Common myeloid progenitor, CD34-positive (primary cell): ENCODE data around the gene HMGB1.
A peak's percentile ranks its signal among the peaks of the same experiment; 100 is the strongest.

Experiments
- CTCF ChIA-PET: fragments of 350-600 bp; sonication (Branson Sonifier 250); formaldehyde crosslinking; loops from one replicate; lab custom pipeline; 2021; ENCODE audit warnings: antibody characterized with exemption; lab: Charles Lee
- POLR2A ChIA-PET: fragments of 350-600 bp; sonication (Branson Sonifier 250); formaldehyde crosslinking; loops from one replicate; lab custom pipeline; 2021; ENCODE audit warnings: antibody characterized with exemption; lab: Charles Lee
- DNase-seq, 3 donors: peaks; one replicate each; pipeline versions ENCODE4 v3.0.0 to v3.0.0-alpha.2; 2013
- H3K27ac ChIP-seq, 2 experiments: 1 replicate in 1 of 2; 2 replicates in 1 of 2; pipeline ENCODE4 v1.7.0; 2013; ENCODE audit warnings: inconsistent platforms in 2 of 2, low read length in 2 of 2, mild to moderate bottlenecking in 2 of 2, low read depth in 1 of 2, moderate library complexity in 1 of 2; ENCODE audit not compliant: severe bottlenecking in 2 of 2, insufficient read depth in 1 of 2, poor library complexity in 1 of 2
- H3K27me3 ChIP-seq, 5 experiments: replicated peaks in 2 of 5; 1 replicate in 3 of 5; 2 replicates in 2 of 5; pipeline versions ENCODE4 v1.6.1 to v1.7.0; 2013; ENCODE audit warnings: low read length in 4 of 5, mild to moderate bottlenecking in 2 of 5, moderate library complexity in 2 of 5, inconsistent platforms in 1 of 5; ENCODE audit not compliant: insufficient read depth in 5 of 5, control insufficient read depth in 4 of 5
- H3K36me3 ChIP-seq, 4 experiments: 1 replicate in 2 of 4; 2 replicates in 2 of 4; pipeline versions ENCODE4 v1.6.1 to v1.7.0; 2013; ENCODE audit warnings: low read length in 3 of 4, control low read depth in 1 of 4, mild to moderate bottlenecking in 1 of 4; ENCODE audit not compliant: control insufficient read depth in 4 of 4, insufficient read depth in 4 of 4
- H3K4me1 ChIP-seq, 4 experiments: 1 replicate in 3 of 4; 2 replicates in 1 of 4; pipeline versions ENCODE4 v1.6.1 to v1.7.1; 2013; ENCODE audit warnings: low read length in 3 of 4, mild to moderate bottlenecking in 3 of 4, control low read depth in 1 of 4, inconsistent platforms in 1 of 4, moderate library complexity in 1 of 4; ENCODE audit not compliant: control insufficient read depth in 4 of 4, insufficient read depth in 4 of 4; ENCODE audit errors: control extremely low read depth in 1 of 4
- H3K4me3 ChIP-seq, 7 experiments: 1 replicate in 4 of 7; 2 replicates in 3 of 7; pipeline versions ENCODE4 v1.5.1 to v1.7.0; 2013; ENCODE audit warnings: mild to moderate bottlenecking in 7 of 7, low read length in 6 of 7, moderate library complexity in 6 of 7, inconsistent platforms in 2 of 7, low read depth in 2 of 7, control low read depth in 1 of 7; ENCODE audit not compliant: insufficient read depth in 4 of 7, control insufficient read depth in 1 of 7; ENCODE audit errors: extremely low read depth in 1 of 7
- H3K9me3 ChIP-seq, 5 experiments: 1 replicate in 4 of 5; 2 replicates in 1 of 5; pipeline versions ENCODE4 v1.6.1 to v1.7.1; 2013; ENCODE audit warnings: low read length in 4 of 5, mild to moderate bottlenecking in 2 of 5, inconsistent platforms in 1 of 5, low read depth in 1 of 5, moderate library complexity in 1 of 5; ENCODE audit not compliant: control insufficient read depth in 4 of 5, insufficient read depth in 2 of 5; ENCODE audit errors: control extremely low read depth in 1 of 5
- WGBS: methylation state at CpG from one replicate; pipeline ENCODE4 v1.1.5; 2013; ENCODE audit not compliant: insufficient coverage; 5-methylcytosine and 5-hydroxymethylcytosine counted together

The HMGB1 gene

GRCh38 chr13:30422054-30422839 is 43.5 kb downstream of the HMGB1 start, which contains the start of gene UBE2L5:
Gene UBE2L5 (plus strand): TSS chr13:30422493. CDS start chr13:30427991, 5,498 bp downstream.
- Histone ChIP-seq H3K36me3 (no peaks in the 10 kb centered on the region), H3K4me1 (peaks cover 3 to 18% (median 14%) of the 10 kb centered on the region in 4 experiments), H3K27ac (peak within 1 kb of the TSS in 1 of 2 experiments; percentile 75), H3K27me3 (no peaks in the 10 kb centered on the region), H3K4me3 (peak within 1 kb of the TSS; percentile 50 to 90 (median 75)), H3K9me3 (no peaks in the 10 kb centered on the region)
- WGBS = 0% methylated on average over 11 of the region's 57 CpGs
- CTCF ChIA-PET = interaction anchor here (0.7 to 1.0 kb wide), 6 partner anchors 8 to 33 kb away, joined by 3 to 6 read pairs (median 4); no protein-coding TSS in a partner anchor
- POLR2A ChIA-PET = interaction anchor here (0.5 to 1.2 kb wide), 4 partner anchors 9 to 195 kb away, joined by 3 to 4 read pairs (median 3); partner anchors contain the start of gene USPL1
- peak; percentile 66 to 88 (median 85) for DNase-seq

DNA sequence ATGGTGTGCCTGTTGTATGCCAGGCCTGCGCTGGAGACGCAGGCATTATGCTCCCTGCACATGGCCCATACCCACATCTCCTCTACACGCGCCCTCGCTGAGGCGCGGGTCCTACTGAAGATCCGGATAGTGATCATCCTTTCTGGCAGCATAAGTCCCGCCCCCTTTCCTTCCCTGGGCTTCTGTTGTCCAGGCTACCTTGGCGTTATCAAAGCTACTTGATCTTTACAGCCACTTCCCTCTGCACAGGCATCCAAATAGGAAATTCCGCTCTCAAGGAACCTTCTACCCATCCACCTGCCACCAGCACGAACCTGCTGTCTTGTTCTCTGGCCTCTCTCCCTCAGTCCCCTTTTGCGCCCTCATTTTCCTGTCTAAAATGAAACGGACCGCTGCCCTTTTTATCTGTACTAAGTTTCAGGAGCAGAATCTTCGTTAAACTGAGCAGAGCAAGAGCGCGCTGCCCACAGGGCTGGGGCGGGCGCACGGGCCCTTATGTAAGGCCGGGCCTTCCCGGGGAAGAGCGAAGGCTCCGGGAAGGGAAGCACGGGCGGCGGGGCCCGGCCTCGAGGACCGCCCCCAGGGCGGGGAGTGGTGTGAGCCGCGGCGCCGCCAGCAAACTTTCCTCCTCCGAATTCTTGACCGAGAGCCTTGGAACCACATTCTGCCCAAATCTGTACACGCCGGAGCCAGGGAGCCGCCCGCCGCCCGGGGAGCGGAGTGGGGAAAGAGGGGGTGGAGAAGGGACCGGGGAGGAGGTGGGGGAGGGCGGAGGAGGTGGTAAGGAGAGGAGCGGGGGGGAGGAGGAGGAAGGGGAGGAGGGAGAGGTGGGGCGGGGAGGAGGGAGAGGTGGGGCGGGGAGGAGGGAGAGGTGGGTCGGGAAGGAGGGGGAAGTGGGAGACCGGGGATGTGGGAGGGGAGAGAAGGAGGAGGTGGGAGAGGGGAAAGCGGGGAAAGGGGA is 44.4 kb downstream of the HMGB1 start:
- peak overlapping the region; percentile 50 to 90 (median 68) for H3K4me3 ChIP-seq
- no peaks in the 10 kb centered on the region for H3K9me3 ChIP-seq
- ChIA-PET POLR2A (interaction anchor here (0.5 to 1.2 kb wide), 3 partner anchors 10 to 196 kb away, joined by 3 to 4 read pairs (median 3); partner anchors contain the start of gene USPL1), CTCF (interaction anchor here (0.7 to 1.6 kb wide), 10 partner anchors 9 to 69 kb away, joined by 3 to 7 read pairs (median 4); no protein-coding TSS in a partner anchor)
- H3K4me1 ChIP-seq = peaks cover 3 to 18% (median 14%) of the 10 kb centered on the region in 4 experiments
- peak overlapping the region in 1 of 2 experiments; percentile 73 for H3K27ac ChIP-seq
- no peaks in the 10 kb centered on the region for H3K36me3 ChIP-seq
- DNase-seq = peak; percentile 60 to 68 (median 68)
- 16% methylated on average over 28 of the region's 53 CpGs for WGBS
- H3K27me3 ChIP-seq = no peaks in the 10 kb centered on the region

- CTCF ChIA-PET = interaction anchor here (0.7 to 1.6 kb wide), 5 partner anchors 8 to 68 kb away, joined by 3 to 5 read pairs (median 3); no protein-coding TSS in a partner anchor
- DNase-seq = no peak
- Histone ChIP-seq H3K36me3 (no peaks in the 10 kb centered on the region), H3K4me3 (no peak overlapping the region), H3K9me3 (no peaks in the 10 kb centered on the region), H3K27ac (no peak overlapping the region), H3K27me3 (no peaks in the 10 kb centered on the region), H3K4me1 (peaks cover 5 to 20% (median 15%) of the 10 kb centered on the region in 4 experiments)
- POLR2A ChIA-PET = no interaction called here
- 97% methylated on average over 7 of the region's 9 CpGs for WGBS
Observed at GRCh38 chr13:30418717-30419459, 46.8 kb downstream of the HMGB1 start.

- POLR2A ChIA-PET = no interaction called here
- WGBS = 100% methylated on average over 6 of the region's 6 CpGs
- Histone ChIP-seq H3K27me3 (no peaks in the 10 kb centered on the region), H3K4me1 (peaks cover 6 to 23% (median 17%) of the 10 kb centered on the region in 4 experiments), H3K36me3 (no peaks in the 10 kb centered on the region), H3K27ac (no peak overlapping the region), H3K9me3 (no peaks in the 10 kb centered on the region), H3K4me3 (no peak overlapping the region)
- CTCF ChIA-PET = interaction anchor here (0.6 to 1.6 kb wide), 6 partner anchors 14 to 168 kb away, joined by 3 to 4 read pairs (median 3); no protein-coding TSS in a partner anchor
- no peak for DNase-seq
Observed at GRCh38 chr13:30418075-30418716, 47.5 kb downstream of the HMGB1 start.

DNA sequence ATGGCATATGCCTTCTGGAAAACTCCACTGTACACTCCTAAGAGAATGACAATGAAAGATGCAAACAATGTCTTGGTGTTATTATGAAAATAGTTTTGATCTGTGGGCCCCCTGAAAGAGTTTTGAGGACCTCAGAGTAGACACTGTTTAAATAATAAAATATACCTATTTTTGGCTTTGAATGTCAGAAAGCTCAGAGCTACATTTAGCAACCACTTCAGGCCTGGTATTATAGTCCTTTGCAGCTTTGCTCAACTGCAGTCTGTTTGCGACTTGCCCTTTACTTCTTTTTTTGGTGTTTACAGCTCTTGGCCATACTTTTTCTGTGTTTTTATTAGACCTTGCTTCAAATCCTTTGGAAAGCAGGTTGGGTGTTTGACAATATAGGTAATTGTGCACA is 49.3 kb downstream of the HMGB1 start:
- DNase-seq = no peak
- no peaks in the 10 kb centered on the region for H3K27me3 ChIP-seq
- H3K4me3 ChIP-seq = no peak overlapping the region
- ChIA-PET POLR2A (no interaction called here), CTCF (interaction anchor here (1.0 to 1.2 kb wide), 2 partner anchors 39 to 41 kb away, joined by 3 read pairs; no protein-coding TSS in a partner anchor)
- no CpG with 5 or more reads among the region's 1 CpG for WGBS
- no peaks in the 10 kb centered on the region for H3K36me3 ChIP-seq
- peaks cover 3 to 16% (median 12%) of the 10 kb centered on the region in 4 experiments for H3K4me1 ChIP-seq
- H3K9me3 ChIP-seq = no peaks in the 10 kb centered on the region
- no peak overlapping the region for H3K27ac ChIP-seq
